Cerebellar nuclear complex (tissue), 1 donor: Measurements from ENCODE around the gene CAD.
"Not testable (repeated sequence)": the region's sequence is repeated elsewhere in the genome, so short reads cannot be mapped to it uniquely, and the experiment has no call there.

Source experiments
- DNase-seq, 2 experiments: peaks; one replicate each; lab custom pipeline; 2025; lab: John Stamatoyannopoulos, UW

CAD gene

DNA sequence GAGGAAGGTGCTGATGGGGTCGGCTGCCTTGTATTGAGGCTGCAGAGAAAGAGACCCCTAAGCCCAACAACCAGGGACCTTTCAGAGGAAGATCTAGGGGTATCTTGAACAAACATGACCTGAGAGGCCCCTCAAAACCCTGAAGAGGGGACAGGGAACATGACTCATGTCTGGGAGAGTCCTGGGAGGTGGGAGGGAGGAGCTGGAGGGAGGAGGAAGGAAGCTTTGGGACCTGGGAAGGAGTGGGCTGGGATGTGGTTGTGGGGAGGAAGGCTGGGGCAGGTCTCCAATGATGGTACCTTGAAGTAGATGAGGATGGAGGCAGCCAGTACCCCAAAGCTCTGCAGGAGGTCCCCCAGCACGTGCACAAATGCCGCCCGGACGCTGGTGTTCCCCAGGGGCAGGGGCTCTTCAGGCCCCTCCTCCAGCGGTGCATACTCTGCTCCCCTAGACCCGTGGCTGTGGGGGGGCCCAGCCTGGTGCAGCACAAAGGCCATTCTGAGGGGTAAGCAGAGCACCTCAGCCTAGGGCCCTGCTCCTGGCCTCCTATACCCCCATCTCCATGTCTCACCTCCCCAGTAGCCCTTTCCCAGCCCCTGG, 39.8 kb downstream of the CAD start:
- no peak for DNase-seq

DNA sequence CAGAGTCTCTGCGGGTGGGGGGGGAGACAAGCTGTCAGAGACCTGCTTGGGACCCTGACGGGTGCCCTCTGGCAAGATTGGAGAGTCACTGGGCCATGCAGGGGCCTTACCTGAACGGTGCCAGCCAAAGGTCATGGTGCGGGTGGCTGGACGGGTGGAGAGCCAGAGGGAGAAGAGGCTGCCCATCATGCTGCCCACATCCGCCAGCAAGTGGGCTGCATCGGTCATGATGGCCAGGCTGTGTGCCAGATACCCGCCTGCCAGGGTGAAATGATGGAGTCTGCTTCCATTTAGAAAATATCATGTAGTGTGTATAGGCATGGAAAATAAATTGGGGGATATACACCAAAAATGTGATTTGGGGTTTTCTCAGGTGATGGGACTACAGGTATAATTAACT, 40.9 kb downstream of the CAD start:
- DNase-seq, result no peak

DNA sequence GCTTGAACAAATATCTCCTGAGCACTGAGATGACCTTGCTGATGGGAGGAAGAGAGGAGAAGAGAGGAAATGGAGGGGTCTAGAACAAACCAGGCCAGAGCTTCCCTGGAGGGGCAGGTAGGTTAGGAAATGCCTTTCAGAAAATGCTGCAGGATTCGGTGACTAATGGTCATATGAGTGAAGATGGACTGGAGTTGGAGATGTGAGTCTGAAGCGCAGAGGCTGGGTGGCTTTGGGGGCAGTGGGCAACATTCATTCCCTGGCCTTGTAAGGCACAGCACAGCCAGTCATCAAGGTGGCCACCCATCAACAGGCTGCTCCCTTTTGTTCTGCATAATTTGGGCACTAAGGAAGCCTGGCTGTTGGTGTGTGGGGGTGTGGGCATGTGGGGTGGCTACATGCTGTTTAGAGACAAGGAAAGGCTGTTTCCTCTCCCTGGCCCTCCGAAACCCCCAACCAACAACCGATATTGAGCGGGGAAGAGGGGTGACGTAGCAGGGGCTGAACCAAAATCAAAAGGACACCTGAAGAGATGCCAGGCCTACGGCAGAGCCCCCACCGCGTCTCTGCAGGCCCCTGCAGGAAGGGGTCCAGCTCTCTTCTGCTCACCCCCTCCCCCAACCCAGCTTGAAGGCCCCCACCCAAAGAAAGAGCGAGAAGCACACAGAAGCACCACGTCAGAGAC, 44.2 kb downstream of the CAD start:
- no peak for DNase-seq

DNA sequence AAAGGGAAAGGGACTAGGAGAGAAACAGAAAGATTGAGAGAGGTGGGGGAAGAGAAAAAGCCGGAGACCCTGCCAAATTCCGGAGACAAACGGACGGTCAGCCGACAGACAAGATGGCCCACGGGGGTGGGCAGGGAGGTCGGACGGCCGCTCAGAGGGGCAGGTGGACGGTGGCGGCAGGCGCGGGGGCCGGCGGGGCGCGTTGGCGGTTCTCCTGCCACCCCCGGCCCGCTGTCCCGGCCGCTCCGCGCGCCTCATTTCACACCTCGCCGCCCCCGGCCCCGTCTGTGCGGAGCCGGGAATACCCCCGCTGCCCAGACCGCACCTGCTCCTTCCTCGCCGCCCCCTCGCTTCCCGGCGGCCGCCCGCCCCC, 44.7 kb downstream of the CAD start:
- DNase-seq, result no peak

DNA sequence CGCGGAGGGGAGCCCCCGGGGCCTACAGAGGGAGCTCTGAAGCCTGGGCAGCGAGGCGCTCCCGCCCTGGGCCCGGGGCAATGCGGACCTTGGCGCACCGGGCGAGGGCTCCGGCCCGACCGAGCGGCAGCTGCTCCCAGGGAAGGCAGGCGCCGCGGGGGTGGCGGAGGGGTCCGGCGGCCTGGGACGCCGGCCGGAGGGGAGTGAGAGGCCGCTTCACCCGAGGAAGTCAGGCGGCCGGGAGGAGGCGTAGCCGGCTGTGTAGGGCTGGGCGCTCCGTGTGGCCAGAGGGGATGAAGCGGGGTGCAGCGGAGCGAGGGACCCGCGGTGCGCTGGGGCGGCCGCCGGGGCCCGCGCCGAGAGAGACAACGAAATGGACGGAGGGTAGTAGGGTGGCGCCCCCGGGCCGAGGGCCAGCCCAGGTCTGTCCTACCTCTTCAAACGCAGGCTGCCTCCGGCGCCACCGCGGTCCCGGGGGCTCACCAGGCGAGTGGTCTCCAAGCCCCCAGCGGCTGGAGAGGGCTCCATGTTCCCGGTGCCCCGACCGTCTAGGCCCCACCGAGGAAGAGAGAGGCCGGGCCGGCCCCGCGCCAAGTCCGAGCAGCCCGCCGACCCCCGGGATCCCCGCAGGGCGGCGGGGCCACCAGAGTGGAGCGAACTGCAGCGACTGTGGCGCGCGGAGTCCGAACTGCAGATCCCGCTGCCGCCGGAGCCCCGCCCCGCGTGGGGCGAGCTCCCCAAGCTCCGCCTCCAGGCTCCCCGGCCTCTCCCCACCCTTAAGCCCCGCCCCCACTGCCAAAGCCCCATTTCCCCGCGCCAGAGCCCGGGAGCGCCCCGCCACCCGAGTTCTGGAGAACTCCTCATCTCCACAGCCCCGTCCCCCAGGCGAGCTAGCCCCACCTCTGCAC, 45.5 kb downstream of the CAD start, which contains the start of gene SLC30A3:
TSS of gene SLC30A3 (minus strand) at position 669 of the 908 bp plus-strand sequence. CDS start at position 528, 141 bp downstream.
- DNase-seq, result no peak

DNA sequence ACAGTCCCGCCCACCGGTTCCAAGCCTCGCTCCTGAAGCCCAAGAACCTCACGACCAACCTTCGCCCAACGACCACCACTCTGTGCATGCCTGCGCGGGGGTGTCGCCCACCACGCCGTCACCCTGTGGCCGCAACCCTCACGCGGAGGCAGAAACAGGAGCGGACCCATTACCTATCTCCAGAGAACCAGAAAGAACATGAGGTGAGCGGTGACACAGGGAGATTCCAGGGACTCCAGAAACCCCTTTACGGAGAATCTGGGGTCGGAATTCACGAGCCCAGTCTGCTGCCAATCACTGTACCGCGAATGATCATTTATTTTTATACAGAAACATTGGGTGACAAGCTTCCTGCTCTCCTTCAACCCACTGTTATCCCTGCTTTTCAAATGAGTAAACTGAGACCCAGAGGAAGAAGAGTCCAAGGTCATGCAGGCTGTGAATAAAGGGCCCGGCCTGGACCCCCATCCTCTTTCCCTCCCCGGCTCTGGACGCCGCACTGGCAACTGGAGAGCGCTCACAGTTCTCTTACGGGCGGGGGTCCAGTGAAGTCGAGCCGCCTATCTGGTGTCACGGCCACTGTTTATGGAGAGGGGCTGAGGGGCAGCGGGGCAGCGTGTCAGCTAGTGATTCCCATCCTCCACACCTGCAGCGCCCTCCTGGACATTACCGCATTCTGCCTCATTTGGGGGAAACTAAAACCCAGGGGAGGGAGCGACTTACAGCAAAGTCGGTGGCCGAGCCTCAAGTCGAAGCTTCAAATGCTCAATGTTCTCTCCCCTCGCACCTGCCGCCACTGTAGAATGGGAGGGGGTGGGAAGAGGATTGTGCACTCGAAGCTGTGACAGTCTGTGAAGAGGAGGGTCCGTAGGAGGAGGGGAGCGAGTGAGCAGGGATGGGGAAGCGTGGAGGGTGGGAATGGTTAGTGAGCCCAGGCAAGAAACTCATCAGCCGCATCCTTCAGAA, 46.4 kb downstream of the CAD start:
- no peak for DNase-seq

DNA sequence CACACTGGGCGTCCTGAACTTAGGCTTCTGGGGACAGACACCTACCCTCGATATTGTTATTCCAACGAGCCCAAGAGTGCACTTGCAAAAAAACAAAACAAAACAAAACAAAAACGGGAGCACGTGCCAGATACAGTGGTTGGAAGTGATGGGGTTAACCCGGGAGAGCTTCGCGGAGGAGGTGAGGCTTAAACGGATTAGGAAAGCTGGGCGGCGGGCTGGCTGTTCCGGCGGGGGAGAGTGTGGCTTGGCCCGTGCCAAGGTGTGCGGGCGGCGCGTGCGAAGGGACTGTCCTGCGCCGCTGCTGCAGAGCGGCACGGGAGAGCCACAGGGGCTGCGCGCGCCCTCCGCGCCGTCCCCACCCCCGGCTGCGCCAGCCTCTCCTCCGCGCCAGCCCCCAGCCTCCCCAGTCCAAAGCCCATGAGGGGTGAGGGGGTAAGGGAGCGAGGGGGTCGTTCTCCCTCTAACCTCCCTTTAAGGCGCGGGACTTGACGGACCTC, 47.1 kb downstream of the CAD start:
- no peak for DNase-seq

DNA sequence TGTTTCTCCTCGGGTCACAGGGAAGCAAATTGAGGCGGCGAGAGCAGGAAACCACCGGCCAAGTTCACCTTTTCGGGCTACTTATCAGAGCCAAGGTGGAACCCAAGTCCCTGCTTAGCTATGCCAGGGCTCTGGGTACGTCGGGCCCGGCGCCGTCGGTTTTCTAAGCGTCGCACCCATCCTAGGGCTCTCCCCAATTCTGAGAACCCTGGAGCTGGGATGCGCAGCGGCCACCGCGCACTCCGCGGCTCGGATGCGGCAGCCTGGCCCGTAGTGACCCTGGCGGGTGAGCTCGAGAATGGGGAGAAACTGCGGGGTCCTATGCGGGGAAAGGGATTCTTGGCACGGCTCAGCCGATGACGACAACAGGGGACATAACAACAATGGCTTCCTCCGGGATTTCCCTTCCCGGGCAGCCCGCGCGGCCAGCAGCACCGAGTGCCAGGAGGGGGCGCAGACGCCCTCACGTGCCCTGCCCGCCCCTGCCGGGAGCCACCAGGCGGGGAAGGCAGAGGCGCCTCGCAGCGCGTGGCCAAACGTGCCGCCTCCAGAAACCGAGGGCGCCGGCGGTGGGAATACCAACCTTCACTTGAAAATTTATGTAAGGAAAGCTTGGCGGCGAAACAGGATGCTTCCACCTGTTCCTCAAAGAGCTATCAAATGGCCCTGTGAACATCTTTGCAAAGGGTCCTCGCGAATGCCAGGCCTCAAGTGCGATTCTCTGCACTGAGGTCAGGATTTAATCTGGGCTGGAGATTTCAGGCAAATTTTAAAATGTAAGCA, 47.8 kb downstream of the CAD start:
- DNase-seq, result no peak

DNA sequence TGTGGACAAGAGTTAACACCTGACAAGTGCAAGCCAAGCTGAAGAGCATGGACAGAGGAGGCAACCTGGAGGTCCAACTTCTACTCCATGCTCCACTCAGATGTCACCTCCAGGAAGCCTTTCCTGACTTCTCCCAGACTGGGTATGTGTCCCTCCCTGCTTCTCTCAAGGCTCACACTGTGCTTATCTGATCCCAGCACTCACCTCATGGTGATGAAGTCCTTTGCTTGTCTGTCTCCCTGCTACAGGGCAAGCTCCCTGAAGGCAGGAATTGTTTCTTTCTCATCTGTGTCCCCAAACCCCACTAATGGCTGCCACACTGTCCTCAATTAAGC, 48.3 kb downstream of the CAD start:
- no peak for DNase-seq

DNA sequence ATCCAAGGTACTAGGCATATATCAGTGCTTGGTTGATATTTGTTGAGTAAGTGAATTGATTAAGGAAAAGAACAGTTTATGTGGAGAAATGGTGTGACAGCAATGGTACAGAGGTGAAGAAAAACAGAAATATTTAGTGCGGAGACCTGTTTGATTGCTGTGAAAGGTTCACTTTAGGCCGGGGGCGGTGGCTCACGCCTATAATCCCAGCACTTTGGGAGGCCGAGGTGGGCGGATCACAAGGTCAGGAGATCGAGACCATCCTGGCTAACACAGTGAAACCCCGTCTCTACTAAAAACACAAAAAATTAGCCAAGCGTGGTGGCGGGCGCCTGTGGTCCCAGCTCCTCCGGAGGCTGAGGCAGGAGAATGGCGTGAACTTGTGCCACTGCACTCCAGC, 51.1 kb downstream of the CAD start:
- not testable (repeated sequence) for DNase-seq

DNA sequence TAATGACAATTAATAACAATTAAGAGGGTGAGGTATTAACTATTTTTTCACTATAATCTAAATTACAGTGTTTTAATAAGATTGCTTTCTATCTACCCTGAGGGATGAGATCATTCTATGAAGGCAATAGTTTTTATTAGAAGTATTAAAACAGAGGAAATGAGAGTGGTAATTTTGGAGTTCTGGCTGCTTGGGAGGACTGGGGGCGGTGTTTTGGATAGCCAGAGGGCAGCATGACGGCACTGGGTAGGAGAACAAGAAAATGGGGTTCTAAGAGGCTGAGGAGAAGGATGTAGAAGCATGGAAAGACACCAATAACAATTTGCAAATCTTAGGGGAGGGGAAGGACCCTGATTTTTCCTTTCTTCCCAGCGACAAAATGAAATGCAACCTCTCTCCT, 53.0 kb downstream of the CAD start:
- no peak for DNase-seq

DNA sequence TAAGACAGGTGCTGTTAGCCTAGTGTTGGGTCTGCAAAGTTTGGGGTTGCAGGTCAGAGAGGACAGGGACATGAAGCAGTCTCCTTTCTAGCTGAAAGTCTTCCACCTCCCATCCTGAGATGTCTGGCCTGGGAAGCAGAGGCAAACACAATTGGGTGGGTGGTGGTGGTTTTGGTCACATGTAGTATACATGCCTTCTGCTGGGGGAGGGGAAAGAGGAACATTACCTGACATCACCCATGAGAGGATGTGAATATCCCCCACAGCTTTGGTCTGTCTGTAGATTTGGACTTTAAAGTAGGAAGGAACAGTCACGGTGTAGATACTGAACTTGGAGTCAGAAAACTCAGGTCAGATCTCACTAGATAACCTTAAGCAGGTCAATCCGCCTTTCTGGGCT, 53.5 kb downstream of the CAD start:
- DNase-seq, result no peak

DNA sequence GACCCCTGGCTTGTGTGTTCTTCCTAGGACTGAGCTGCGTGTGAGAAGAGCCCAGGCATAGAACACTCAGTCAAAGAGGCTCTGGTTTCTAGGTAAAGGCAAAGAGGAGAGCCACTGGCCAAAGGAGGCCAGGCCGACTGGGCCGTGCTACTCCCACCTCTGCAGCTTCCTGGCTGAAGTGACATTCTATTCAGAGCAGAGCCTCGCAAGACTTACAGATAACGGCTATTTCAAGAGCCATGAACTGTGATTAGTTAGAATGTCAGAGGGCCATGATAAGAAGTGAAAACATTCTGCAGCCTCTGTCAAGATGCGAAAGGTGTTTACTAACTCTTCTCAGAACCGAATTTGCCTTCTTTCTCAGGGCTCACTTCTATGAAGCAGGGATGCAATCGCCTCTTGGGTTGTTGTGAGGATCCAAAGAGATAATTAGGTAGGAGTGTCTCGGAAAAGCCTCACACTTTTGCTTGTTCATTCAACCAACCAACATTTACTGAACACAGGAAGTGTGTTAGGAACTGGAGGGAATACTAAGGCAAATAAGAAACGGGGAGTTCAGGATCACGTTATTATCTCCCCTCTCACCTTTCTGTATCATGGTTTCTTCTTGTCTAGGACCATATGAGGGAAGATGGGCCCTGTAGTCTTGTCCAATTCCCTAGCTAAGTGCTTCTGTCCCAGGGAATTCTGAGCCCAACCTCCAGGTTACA, 54.6 kb downstream of the CAD start:
- no peak for DNase-seq

DNA sequence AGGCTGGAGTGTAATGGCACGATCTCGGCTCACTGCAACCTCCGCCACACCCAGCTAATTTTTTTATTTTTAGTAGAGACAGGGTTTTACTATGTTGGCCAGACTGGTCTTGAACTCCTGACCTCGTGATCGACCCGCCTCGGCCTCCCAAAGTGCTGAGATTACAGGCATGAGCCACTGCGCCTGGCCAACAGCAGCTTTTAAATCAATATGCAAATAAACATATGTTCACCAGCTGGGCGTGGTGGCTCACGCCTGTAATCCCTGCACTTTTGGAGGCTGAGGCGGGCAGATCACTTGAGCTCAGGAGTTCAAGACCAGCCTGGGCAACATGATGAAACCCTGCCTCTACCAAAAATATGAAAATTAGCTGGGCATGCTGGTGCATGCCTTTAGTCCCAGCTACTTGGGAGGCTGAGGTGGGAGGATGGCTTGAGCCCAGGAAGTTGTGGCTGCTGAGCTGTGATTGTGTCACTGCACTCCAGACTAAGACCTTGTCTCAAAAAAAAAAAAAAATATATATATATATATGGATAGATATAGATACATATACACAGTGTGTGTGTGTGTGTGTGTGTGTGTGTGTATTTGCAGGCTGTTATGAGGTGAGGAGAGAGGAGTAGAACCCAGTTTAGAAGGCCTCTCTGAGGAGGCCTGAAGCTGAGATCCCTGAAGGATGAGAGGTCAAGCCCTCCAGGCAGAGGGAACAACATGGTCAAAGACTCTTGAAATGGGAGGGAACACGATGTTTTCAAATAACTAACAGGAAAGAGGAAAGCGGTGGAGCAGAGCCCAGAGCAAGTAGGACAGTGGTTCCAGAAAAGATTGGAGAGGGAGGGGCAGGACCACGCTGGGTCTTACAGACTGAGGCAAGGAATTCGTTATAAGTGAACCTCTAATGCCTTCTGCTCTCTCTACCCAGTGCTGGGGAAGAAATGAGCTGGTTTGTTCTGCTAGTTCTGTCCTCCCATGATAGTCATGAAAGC, 55.7 kb downstream of the CAD start:
- not testable (repeated sequence) for DNase-seq

DNA sequence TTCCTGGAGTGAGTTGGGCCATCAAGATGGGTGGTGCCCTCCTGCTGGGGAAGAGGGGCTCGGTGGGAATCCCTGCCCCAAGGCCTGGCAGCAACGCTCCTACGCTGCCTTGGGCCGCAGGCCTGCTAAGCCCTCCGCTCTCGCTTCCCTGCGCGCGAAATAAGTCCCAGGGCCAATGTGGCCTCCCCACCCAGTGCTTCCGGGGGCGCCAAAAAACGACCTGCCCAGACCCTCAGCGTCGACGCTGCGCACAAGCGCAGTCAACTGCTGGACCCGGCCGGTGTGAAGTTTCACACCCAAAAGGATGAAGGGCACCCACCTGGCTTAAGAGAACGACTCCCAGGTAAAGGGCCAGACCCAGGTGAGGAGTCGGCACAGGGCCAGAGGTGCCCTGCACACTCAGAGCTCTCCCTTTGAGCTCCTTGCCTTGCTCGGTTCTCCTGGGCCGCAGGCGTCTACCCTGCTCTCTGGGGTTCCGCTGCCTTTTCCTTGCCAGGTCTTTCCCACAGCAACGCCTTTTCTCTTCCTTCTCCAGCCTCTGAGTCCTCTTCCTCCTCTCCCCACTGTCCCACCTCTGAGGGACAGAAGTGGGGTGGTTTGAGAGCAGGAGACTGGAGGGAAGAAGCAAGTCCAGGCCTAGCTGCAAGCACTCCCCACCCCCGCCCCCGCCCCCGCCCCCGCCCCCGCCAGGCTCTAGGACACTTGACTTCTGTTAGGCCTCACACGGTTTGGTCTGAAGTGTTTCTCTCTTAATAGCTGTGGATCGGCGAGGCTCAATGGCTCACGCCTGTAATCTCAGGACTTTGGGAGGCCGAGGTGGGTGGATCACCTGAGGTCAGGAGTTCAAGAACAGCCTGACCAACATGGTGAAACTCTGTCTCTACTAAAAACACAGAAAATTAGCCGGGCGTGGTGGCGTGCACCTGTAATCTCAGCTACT, 58.3 kb downstream of the CAD start, which contains the start of gene DNAJC5G:
TSS of gene DNAJC5G (plus strand) at position 223 of the 940 bp plus-strand sequence. CDS start 1,296 bp downstream, outside the sequence.
- no peak for DNase-seq

DNA sequence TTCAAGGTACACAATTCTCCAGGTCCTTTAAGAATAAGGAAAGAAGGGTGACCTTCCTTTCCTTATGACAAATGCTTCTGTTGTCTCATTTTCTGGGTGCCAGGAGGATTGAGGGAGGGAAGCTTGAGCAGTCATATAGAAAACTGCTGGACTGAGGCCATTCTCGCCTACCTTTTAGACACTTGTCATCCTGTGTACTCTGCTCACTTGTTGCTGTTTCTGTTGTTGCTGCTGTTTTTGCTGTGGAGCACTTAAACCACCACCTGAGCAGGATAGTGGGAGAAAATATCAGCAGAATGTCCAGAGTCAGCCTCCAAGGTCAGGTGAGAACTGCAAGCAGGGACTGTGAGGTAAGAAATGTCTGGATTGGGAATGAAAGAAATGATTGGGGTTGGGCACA, 60.8 kb downstream of the CAD start:
- DNase-seq, result no peak

DNA sequence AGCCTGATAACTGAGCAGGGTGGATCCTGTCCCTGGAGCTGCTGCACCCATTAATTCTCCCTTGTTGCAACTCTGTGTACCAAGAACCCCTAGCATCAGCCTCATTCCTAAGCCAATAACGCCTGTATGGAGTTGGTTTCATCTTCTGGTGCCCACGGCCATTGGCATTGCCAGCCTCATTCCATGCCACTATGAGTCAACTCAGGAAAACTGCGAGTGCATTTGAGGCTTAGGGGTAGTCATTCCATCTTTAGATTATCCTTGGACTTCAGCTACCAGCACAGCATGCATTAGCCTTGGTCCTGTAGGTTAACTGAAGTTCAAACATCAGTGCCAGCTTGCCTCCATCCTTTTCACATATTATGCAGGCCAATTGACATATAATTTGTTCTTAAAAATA, 63.7 kb downstream of the CAD start:
- DNase-seq, result no peak

DNA sequence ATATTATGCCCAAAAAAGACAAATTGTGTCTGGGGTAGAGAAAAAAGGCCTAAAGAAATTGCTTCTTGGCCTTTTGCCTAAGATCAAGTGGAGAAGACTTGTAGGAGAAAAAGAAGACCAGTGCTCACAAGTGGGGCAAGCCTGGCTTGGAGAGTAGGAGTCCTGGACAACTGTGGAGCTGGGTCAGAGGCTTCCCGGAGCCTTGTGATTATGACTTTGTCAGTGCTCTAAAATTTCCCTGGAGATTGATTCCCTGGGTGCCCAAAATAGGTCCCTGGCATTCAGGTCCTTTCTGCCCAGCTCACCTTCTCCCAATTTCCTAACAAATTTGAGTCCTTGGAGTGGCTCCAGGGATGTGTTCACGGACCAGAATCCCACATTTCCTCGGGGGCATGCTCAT, 64.3 kb downstream of the CAD start:
- no peak for DNase-seq
